GM21825 (cell line): ENCODE results near the gene SFXN1.
"Not testable (repeated sequence)": the region's sequence is repeated elsewhere in the genome, so short reads cannot be mapped to it uniquely, and the experiment has no call there.

Experiments
- ATAC-seq: cut with Tn5 transposase; IDR thresholded peaks from one replicate; pipeline ENCODE4 v1.9.1; 2021; ENCODE audit warnings: mild to moderate bottlenecking, moderate library complexity; ENCODE audit not compliant: unreplicated experiment

The SFXN1 gene, protein sequence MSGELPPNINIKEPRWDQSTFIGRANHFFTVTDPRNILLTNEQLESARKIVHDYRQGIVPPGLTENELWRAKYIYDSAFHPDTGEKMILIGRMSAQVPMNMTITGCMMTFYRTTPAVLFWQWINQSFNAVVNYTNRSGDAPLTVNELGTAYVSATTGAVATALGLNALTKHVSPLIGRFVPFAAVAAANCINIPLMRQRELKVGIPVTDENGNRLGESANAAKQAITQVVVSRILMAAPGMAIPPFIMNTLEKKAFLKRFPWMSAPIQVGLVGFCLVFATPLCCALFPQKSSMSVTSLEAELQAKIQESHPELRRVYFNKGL

DNA sequence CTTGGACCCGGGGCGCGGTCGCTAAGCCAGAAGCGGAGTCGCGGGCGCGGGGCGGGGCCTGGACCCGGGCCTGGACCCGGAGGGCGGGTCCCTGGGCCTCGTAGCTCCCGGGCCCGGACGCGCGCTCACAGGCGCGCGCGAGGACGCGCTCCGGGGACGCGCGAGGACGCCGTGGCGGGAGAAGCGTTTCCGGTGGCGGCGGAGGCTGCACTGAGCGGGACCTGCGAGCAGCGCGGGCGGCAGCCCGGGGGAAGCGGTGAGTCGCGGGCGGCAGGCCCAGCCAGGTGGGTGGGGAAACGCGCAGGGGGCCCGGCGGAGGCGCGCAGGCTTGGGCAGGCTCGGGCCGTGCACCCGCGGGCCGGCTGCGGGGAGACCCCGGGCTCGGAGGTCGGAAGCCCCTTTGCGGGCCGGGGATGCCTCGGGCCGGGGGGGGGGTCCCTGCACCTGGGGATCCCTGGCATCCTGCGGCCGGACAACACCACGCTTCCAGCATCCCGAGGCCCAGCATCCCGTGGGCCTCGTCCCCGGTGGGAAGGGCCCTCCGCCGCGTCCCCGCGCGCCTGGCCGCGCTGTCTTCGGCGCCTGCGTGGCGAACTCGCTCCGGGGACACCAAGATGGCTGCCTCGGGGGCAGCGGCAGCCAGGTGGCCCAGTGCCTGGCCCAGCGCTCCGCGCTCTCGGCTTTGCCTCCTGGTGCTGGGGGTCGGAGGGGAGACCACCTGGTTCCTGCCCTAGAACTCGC, at the start of gene SFXN1:
SFXN1 (plus strand) TSS at position 177 of the 741 bp plus-strand sequence. CDS start 13,544 bp downstream, outside the sequence.
- peak; percentile 86 for ATAC-seq

DNA sequence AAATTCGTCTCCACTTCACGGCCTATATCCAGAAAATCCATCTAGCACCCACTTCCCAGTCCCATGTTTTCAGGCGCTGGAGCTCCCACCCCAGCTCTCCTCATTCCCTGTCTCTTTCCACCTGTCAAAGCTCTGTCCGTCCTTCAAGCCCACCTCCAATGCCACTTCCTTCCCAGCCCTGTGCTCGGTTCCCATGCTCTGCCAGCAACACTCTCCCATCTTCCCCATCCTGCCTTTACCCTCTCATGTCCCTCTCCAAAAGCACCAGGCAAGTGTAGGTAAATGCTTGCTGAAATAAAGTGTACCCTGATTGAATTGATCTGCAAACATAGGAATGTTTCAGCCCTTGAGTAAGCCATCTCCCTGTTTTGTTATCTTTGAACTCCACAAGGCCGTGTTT, 43.6 kb upstream of the SFXN1 start:
- no peak for ATAC-seq

DNA sequence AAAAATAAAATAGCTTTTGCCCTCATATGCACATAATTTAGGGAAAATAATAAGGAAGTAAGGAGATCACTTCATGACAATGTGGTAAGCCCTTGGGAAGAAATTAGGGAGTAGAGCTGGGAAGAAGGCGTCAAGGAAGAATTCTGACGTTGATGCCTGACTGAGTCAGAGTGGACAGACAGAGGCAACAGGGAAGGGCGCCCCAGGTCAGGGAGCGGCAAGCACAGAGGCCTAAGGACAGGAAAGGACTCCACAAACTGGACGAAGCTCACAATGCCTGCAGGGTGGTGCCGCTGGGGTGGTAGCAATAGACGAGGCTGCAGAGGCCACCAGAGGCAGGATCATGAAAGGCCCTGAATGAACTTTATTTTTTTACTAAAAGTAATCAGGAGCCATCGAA, 42.0 kb upstream of the SFXN1 start:
- no peak for ATAC-seq

DNA sequence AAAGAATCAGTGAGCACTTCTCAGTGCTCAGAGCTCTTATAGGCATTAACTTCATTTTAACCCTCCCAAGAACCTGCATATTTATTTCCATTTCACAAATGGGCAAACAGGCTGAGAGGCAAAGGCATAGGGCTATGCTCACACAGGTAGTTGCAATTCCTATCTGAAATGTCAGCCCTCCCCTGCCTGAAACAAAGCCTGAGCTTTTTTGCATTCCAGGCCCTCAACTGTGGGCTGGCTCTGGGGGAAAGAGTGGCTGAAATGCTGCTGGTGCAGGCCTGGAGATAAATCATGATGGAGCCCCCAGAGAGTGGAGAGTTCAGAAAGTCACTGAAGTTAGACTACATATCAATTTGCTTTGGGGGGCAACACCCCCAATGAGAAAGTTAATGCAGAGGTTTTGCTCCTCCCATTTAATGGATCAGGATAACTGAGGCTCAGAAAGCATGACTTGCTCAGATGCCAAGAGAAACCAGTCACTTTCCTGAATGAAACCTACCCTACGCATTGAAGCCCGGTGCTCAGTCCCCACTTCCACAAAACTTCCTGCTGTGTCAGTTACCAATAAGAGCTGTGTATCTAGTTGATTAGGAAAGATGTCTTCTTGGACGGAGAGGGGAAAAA, 40.0 kb upstream of the SFXN1 start:
- ATAC-seq, result no peak

DNA sequence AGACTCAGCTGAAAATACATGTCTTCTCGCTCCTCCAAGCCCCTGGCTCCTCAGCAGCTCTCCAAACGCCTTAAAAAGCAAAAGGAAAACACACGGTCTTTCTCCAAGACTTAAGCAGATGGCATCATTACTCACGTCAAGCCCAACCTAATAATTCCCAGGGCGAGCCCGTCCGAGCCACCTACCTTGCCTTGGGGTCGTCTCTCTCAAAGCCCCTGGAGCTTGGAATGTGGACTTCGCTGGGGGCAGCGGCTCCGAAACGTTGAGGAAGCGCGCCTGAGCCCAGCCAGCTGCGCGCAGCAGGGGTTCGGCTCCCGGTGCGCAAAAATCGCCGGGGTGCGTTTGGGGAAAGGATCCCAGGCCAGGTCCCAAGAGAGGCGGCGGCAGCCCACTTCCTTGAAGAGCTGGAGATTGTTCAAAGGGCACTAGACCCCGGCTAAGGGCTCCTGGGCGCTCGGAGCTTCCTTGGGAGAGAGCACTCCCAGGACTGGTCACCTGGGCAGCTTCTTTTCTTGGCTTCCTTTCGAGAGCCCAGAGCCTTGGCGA, 34.8 kb upstream of the SFXN1 start:
- no peak for ATAC-seq

DNA sequence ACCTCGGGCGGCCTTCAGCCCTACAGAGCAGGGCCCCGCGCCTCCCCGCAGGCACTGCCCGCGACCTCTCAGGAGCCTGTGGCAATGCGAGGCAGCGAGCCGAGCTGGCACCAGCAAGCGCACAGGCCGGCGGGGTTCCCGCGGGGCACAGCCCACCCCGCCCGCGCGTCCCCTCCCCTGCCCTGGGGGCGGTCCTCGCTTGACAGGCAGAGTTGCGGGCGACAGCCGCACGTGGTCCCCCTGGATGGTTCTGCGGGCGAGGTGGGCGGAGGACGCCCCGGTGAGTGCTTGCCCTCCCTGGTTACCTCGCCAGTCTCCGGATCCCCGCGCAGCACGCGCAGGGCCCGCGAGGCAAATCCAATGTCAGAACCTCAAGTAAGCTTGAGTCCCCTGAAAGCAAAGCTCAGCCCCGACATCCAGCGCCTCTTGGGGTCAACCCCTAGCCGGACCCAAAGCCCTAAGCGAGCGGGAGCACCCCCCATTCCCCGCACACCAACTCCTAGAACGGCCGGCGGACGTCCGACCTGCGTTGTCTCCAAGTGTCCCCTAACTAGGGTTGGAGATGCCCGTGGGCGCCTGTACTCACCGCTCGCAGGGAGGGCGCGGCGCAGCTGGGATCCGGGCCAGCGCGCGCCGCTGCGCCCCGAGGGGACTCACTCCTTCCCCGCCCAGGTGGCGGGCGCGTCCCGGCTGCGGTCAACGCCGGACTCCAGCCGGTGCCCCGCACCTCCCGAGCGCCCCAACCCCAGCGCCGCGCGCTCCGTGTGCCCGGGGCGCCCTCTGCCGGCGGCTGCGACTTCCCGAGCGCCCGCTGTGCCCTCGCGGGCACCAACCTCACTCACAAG, 34.1 kb upstream of the SFXN1 start, which contains the start of gene DRD1:
DRD1 (minus strand) TSS at position 123 of the 845 bp plus-strand sequence. CDS start 1,083 bp downstream, outside the sequence.
- peak; percentile 49 for ATAC-seq

DNA sequence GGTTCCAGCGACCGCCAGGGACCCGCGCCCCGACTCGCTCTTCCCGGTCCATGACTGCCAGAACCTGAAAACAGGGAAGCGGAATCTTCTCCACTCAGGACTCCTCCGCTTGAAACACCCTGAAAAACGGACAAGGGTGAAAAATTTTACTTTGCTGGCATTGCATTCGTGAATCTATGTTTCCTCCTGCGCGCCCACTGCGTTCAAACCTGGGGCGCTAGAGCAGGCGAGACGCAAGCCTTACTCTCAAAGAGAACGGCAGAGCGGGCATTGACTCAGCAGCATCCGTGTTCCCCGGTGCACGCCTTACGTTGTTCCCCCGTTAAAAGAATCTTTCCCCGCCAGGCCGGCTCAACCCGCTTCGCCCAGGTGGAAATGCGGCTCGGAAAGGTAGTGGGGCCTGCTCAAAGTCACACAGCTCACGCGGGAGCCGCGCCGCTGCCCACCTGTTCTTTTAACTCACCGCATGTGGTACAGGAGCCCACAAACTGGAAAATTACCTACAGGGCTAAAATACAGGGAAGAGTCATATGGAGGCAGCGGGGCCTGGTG, 33.4 kb upstream of the SFXN1 start:
- no peak for ATAC-seq

DNA sequence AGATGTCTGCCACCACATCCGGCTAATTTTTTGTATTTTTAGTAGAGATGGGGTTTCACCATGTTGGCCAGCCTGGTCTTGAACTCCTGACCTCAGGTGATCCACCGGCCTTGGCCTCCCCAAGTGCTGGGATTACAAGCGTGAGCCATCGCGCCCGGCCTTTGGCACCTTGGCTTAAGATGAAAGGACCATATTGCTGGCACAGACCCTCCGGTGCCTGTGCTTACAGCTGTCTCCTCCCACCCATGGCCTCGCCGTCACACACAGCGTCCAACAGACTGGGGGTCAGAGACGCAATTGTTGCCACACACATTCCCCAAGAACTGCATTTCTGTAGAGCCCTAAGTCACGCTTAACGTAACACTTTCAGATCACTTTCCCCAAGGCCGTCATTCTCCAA, 32.0 kb upstream of the SFXN1 start:
- not testable (repeated sequence) for ATAC-seq

DNA sequence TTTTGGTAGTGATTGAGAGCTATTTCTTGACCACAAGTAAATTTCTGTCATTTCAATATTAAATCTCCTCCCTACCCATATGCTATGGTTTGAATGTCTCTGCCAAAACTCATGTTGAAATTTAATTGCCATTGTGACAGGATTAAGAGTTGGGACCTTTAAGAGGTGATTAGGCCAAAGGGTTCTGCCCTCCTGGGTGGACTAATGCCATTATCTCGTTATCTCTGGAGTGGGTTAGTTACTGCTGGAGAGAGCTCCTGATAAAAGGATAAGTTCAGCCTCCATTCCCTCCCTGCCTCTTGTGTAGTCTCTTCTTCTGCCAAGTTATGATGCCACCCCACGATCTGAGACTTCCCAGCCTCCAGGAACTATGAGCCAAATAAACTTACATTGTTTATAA, 30.8 kb upstream of the SFXN1 start:
- ATAC-seq, result no peak

DNA sequence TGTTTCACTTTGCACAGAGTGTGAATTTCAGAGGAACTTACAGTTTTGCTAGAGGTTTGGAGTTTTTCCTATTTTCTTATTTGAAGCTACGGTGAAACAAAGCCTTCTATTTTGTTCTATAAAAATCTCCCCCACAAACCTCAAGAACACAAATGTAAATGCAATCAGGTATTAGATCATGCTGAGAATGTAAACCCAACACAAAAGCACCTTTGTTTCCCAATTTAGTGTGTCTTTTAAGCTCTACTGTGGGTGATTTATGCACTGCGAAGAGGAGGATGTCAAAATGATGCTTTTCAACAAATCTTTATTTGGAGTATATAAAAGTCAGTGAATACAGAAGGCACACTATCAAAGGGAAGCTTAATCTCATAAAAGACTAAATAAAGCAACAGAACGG, 30.1 kb upstream of the SFXN1 start:
- no peak for ATAC-seq

DNA sequence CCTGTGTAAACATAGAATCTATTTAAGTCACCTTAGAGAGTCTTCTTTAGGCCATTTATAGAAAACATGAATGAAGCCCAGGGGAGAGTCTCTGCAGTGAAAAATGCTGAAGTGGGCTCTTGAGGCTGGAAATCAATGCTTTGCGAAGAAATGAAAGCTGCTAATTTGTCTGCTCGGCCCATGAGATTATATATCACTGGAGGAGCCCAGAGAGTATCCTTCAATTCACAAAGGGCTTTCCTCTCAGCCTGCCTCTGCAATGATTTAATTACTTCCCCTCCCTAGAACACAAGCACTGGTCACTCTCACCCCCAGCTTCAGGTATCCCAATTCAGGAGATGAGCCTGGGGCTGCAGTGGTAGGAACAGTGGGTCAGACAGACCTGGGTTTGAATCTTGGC, 26.2 kb upstream of the SFXN1 start:
- ATAC-seq, result no peak

DNA sequence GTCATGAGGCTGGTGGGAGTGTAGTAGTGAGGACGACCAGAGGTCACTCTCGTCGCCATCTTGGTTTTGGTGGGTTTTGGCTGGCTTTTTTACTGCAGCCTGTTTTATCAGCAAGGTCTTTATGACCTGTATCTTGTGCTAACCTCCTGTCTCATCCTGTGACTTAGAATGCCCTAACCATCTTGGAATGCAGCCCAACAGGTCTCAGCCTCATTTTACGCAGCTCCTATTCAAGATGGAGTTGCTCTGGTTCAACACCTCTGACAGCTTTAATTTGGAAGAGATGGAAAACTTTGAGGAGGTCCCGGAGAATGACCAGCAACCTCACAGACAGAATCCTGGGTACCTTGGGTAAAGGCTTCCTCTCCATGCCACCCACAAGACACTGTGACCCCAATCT, 24.0 kb upstream of the SFXN1 start:
- ATAC-seq, result not testable (repeated sequence)

DNA sequence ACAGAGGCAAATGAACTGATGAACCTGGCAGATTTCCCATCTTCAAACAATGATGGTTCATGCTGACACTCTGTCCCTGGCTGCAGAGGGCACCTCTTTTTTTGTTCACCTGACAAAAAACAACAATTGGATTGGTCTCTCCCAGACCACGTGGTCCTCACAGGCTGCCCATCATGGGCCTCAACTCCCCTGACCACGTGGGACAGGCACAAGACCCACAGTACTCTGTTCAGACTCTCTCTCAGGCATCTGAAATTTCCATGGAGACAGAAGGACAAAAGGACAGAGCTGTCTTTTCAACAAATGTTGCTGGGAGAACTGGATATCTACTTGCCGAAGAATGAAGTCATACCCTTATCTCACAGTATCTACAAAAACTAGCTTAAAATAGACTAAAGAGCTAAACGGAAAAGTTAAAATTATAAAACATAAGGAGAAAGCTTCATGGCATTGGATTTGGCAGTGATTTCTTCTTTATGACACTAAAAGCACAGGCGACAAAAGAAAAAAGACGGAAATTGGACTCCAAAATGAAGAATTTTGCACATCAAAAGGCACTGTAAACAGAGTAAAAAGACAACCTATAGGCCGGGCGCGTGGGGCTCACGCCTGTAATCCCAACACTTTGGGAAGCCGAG, 22.1 kb upstream of the SFXN1 start:
- no peak for ATAC-seq

DNA sequence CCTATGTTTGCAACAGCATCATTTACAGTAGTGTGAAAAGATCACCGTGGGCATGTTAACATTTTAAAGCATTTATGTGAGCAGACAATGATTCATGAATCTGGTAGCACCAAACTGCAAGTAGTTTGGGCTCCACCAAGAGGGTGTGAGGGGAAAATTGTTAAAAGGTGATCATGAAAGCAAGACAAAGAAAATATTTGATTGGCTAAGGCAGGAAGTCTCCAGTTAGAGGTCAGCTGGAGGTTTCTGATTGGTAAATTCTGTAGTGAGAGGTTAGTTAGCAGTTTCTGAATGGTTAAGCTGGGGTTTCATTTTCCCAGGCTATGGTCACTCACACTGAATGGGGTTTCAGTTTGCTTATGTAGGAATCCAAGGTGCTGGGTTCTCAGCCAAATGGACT, 20.9 kb upstream of the SFXN1 start:
- peak; percentile 95 for ATAC-seq

DNA sequence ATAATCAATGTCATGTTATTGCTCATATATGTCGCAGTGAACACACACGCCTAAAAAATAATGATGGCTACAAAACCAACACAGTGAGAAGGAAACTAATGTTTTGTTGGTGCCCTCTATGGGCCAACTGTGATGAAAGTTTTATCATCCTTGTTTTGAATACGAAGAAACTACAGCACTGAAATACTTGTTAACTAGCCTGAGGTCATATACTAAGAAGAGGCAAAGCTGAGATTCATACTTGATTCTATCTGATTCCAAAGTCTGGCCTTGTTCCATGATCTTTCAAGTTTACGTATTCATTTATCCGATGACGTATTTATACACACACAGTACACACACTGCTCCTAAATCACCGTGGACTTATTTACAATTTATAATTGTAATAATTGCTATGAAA, 18.2 kb upstream of the SFXN1 start:
- ATAC-seq, result no peak

DNA sequence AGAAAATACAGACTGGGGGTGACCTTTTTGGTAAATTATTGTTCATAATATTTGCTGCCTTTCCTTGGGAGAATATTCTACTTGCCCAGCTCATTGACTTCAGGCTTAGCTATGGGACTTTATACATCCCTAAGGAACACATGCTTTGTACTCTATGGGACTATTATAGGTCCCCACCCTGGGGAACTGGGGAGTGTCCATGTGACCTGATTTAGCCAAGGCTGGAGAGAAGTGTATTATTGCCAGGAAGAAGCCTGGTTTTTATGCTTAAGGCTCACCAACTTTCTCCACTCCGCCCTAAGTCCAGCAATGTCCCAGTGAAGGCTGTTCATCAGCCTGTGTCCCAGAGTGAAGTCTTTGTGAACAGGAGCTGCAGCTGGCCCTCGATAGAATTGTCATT, 17.8 kb upstream of the SFXN1 start:
- no peak for ATAC-seq

DNA sequence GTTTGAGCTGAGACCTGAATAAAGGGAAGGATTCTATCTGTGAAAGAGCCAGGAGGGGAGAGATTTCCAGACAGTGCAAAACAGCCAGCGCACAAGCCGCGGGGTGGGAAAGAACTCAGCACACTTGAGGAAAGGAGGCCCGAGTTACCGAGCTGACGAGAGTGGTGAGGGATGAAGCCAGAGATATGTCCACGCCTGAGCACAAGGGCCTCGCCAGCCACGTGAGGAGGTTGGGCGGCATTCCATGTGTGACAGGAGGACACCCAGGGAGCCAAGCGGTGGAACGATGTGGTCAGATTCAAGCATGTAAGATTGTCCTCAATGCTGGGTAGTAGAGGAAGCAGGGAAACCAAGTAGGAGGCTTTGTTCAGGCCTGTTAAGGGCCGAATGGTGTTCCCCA, 17.0 kb upstream of the SFXN1 start:
- no peak for ATAC-seq

DNA sequence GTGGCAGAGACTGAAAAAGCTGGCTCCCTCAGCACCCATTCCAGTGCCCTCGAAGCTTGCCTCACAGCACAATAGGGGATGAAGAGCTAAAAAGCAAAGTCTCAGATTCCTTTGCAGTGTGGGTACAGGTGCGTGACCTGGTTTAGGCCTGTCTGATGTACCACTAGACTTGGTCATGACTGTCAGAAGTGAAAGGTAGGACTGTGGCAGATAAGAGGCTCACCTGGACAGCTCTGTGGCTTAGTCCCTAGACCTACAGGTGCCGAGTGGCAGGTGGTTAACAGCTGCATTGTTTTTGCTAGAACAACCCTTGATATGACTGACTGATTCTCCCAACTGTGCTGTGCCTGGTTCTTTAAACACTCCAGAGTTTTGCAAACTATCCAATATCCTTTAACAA, 14.7 kb upstream of the SFXN1 start:
- ATAC-seq, result no peak

DNA sequence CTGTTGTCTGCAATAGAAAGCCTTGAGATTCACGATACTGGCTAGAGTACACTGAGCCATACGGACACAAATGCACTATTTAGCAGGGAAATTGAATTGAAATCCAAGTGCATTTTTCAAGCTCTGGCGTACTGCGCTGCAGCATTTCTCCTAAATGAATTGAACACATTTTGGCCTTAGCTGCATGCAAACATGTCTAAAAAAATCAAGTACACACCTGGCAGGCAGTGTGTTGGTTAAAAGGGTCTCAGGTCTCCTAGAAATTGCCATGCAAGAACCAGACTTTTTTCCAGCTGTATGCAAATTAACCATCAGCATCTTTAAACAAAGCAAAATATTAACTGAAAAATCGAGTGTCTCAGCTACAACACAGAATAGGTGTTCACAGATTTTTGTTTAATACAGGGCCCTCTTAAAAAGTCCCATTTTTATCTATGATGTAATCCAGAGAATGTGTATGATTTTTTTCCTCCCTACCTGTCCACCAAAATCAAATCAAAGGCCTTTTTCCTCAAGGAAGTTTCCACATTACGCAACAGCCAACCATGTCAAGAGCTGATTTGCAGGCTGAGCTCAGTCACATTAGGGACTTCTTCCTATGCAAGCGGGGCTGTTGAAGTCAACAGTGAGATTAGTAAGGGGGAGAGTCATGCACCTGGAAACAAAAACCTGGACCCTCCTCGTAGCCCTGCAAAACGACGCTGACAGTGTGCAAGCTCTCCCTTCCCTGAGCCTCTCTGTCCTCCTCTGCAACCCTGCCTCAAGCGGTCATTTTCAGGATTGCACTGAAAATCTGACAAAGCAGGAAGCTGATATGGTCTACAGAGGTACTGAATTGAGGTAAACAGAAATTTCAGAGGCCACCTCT, 14.1 kb upstream of the SFXN1 start:
- ATAC-seq, result peak; percentile 98
